HG02610 (cell line): ENCODE results near the gene FARP1.

Experiments
- ATAC-seq: cut with Tn5 transposase; IDR thresholded peaks from one replicate; pipeline ENCODE4 v1.9.1; 2021; ENCODE audit warnings: mild to moderate bottlenecking, moderate library complexity; ENCODE audit not compliant: unreplicated experiment

The FARP1 gene

DNA sequence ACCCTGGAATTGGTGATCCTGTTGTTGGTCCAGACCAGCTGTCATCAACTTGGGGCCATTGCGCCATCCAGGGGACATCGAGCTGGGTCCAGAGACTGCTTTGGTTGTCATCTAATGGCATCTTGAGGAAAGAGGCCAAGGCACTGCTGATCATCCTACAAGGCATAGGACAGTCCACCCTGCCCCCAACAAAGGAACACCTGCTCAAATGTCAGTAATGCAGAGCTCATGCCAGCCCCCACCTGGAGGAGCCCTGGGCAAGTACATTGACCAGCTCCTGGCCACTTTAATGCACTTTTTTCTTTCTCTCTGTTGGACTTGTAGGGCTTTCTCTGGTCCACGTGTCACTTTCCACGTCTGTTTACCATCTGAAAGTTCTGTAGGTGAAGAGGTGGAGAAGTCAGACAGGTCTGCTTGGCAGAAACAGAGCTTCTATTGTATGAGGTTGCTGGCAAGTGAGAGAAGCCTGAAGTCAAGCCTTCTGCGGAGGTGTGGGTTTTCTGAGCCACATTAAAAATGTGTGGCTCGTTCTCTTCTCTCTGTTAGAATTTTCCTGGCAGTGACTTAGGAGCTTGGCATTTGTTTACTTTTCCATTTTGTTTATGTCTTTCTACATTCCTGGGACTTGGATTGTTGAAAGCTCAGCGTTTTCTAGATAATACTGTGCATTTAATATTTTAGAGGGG is 158.2 kb downstream of the FARP1 start:
- no peak for ATAC-seq

GRCh38 chr13:98301721-98302120 is 158.8 kb downstream of the FARP1 start:
- ATAC-seq: no peak

DNA sequence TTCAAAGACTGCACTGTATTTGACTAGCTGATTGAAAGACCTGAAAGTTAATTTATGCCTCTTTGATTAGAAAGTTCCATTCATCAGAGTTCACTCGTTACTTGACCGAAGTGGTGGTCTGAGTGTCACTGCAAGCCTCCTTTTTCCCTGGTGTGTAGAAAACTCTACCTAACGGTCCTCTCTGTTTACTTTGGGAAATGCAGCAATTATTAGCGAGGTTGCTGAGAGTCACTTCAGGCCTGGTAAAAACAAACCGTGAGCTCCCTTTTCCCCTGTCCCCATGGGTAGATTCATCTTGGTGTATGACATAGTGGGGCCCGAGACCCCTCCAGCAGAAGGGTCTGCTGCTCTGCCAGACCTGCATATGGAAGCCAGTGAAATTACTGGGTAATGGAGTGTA is 161.0 kb downstream of the FARP1 start:
- no peak for ATAC-seq

GRCh38 chr13:98305670-98306069 is 162.8 kb downstream of the FARP1 start:
- no peak for ATAC-seq

DNA sequence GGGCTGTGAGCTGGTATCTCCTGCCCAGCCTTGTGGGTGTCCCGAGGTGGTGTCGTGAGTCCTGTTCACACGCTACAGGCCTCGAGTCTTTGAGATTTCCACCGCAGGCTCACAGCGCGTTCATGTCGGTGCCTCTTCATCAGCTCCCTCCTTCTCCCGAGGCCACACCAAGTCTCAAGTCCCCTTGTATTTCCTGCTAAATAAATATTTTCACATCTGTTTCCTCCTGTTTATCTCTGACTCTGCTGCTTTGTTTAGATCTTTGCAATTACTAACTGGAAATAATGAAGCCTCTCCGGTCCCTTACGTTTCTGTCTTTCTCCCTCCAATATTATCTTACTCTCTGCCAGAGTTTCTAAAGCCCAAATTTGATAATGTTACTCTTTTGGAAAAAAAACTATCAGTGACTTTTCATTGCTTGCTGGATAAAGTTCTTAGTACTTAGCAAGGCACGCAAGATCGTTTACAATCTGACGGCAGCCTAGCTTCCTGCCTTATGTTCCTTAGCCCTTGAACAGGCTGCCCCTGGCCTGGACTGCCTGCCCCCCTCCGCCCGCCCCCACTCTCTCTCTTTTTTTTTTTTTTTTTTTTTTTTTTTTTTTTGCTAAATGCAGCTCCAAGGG is 164.7 kb downstream of the FARP1 start:
- ATAC-seq: no peak

DNA sequence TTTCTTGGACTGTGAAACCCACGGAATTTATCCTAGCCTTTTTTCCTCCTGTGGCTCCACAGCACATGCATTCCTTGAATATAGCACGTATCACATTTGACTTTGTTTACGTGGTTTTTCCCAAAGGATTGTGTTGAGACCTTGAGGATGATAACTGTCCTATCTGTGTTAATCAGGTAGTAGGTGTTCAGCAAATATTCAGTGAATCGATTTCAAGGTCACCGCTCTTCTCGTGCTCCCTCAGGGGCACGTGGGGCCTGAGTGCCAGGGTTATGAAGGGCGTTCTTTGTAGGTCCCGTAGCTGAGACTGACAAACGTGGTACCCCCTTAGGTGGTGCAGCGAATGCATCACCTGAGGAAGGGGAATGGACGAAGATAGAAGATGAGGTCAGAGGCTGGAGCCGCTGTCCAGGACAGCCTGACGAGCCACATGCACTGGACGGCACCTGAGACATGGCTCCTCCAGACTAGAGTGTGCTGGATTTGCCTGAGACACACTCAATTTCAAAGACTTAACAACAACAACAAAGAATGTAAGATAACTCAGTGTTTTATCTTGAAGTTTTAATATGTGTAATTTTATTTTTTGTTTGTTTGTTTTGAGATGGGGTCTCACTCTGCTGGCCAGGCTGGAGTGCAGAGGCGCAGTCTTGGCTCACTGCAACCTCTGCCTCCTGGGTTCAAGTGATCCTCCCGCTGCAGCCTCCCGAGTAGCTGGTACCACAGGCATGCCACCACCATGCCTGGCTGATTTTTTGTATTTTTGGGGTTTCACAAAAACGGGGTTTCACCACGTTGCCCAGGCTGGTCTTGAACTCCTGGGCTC is 165.4 kb downstream of the FARP1 start:
- ATAC-seq: no peak

DNA sequence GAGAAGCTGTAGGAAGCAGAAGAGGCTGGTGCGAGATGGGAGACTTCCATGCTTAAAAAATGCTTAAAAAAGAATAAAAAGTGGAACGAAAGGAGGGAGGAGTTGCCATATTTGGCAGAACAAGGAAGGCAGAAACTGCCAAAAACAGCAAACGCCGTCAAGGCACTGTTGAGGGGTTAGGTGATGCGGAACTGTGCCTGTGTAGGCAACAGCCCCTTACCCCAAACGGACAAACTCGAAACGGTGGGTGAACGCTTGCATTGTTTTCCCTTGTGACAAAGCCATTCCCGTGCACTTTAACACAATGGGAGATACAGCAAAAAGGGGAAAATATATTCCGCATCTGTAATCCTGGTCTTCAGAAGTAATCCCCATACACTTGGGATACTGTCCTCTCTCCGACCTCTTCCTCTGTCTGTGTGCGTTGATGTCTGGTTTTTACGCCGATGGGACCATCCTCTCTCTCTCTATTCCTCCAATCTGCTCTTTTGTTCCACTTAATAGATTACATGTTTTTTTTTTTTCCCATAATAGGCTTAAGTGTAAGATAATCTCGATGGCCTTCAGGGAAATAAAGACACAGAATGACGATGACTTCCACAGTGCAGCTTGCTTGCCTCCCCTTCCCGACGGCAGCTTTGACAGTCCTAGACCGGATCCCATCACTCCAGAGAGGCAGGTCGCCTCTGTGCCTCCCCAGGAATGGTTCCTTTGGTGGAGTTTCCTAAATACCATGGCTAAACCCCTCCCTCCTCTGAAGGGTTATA is 166.9 kb downstream of the FARP1 start:
- ATAC-seq: no peak

DNA sequence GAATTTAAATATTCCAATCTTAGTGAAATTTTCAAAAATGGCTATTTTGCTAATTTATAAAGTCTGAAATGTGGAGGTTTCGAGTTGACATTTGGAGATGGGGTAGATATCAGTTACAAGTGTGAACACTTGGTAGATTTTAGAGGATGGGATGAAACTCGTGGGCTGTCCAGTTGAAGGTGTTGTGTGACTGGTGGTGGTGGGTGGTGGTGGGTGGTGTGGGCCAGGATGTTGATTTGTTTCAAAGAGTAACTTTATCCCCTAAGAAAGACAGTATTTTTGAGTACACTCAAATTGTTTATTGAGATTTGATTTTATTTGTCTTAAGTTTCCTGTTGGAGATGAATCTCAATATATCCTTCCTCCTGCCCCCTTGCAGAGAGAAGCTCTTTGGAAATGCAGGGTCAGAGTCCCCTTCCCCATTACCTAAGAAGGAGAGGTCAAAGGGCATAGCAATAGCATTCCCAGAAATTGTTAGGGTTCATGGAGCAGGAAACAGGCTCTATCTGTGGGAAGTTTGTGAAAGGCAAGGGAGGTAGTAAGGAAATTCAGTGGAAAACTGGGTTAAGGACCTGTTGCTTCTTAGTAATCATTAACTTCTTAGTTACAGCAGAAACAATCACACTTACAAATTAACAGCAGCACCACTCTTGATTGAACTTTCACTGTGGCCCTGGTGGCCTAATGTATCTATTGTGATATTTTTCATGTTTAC is 167.7 kb downstream of the FARP1 start:
- no peak for ATAC-seq

DNA sequence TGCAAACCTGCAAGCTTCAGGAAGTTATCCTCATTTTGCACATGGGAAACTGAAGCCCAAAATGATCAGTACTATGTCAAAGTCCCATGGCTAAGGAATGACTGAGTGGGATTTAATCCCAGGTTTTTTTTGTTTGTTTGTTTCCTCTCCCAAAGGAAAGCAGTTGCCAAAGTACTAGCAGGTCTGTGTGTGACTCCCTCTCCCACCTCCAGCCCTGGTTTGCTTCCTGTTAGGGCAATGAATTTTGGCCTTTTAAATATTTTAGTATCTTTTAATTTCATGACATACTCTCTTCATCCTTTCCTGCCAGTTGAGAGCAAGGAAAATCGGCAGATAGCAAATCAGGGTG is 168.3 kb downstream of the FARP1 start:
- ATAC-seq: no peak

GRCh38 chr13:98312606-98313005 is 169.7 kb downstream of the FARP1 start:
- ATAC-seq: no peak

DNA sequence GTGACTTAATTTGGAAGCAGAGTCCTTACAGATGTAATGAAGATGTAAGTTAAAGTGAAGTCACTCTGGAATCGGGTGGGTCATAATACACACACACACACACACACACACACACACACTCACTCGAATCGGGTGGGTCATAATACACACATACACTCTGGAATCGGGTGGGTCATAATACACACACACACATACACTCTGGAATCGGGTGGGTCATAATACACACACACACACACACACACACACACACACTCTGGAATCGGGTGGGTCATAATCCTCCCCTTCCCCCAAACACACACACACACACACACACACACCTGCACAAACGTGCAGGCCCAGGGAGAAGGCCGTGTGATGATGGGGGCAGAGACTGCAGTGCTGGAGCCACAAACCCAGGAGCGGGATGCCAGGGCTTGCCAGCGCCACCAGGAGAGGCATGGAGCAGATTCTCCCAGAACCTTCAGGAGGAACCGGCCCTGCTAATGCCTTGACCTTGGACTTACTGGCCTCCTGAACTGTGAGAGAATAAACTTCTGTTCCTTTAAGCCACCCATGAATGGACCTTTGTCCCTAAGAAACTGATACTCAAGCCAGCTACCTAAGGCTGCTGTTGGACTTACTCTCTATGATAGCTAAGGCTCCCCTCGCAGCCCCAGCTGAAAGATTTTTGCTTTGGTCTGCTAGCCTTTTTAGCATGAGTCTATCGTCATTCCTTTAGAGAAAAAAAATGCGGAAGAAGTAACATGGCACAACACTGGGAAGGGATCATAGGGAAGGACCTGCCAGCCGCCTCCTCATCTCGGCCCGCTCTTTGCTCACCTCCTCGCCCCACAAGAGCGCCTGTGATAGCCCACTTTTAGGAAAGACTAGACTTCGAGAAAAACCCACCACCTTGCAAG is 170.4 kb downstream of the FARP1 start:
- ATAC-seq: no peak

DNA sequence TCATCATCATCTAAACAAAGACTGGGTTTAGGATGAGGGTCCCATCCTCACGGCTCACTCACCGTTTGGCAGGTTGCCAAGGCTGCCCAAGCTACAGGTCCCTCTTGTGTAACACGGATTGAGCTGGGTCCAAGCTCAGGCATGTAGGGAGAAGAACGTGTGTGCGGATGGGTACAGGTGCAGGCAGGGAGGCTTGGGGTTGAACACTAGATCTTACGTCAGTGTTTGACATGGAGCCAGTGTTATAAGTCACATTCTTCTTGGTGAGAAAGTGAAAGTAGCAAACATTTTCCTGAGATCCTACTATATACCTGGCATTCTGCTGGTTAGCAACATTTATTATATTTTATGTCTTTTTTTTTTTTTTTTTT is 171.0 kb downstream of the FARP1 start:
- ATAC-seq: no peak

DNA sequence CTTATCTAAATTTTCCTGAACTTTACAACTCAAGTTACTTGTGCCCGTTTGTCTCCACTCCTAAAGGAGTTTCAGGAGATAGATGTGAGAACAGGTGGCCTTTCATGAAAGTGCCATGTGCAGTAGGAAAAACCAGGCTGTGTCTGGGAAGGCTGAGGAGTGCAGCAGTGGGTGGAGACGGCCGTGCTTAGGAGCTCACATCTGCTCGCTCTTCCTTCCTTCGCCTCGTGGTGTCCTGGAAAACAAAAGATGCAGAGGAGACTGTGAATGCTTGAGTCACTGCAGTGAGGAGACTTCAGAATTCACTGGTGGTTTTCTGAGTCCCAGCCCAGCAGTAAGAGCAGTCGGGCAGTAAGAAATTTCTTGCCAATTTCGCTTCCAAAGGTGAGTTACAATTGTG is 172.6 kb downstream of the FARP1 start:
- ATAC-seq: no peak

DNA sequence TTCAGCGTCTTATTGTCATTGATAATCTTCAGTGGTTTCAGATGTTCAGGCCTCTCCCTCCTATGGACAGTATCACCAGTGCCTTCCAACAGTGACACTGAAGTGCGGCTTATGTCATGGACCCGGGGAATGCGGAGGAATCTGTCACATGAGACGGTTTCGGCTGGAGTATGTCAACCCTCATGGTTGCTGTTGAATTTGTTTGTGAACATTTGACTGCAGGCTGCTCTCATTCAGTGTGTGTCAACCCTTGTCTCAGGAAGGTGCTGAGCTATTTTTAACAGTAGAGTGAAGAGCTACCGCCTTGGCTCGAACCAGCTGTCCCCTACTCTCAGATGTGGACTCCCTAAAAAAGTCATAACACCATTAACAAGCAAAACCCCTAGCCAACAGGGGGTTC is 173.0 kb downstream of the FARP1 start:
- ATAC-seq: no peak

- no peak for ATAC-seq
Observed at GRCh38 chr13:98317573-98318171, 174.8 kb downstream of the FARP1 start.

DNA sequence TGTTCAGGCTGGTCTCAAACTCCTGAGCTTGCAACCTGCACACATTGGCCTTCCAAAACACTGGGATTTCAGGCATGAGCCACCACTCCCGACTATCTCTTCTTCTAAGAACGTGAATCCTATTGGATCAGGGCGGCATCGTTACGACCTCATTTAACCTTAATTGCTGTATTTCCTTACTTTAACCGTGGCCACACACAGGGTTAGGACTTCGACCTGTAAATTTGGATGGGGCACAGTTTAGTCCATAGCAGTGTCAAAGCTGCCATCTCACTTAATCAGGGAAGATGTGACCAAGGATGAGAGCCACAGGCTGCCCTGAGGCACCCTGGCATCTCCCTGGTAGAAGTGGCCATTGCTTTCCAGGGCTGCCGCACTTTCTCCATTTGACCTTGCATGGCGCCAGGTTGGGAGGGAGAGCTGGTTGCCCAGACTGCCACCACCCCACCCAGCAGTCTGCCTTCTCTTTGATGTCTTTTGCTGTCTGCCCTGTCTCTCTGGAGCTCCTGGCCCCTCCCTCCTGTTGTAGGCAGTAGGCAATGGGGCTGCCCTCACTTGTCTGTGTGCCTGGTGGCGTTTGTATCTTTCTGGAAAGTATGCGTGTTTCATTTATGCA is 175.5 kb downstream of the FARP1 start:
- ATAC-seq: no peak

- ATAC-seq: no peak
Observed at GRCh38 chr13:98320561-98321105, 177.7 kb downstream of the FARP1 start.

DNA sequence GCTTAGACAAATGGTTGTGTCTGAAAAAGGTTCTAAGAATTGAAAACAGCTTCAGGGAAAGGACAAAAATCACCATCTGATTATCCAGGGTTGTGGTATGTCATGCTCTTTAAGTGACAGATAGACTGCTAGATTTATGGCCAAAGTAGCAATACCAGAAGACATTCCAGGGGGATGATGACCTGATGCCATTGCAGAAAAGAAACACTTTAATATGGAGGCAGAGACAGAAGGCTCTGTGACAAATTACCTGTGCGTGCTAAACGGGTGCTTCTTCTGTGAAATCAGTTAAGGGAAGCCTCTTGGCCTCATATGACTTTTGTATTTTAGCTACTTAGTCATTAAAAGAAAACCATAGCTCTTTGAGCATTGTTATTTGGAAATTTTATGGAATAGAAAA is 178.5 kb downstream of the FARP1 start:
- ATAC-seq: no peak
